HEK293T (cell line): ENCODE measurements around the gene AIF1L.

Source experiments
- ARNT ChIP-seq: fragments of 450-650 bp; IDR thresholded peaks from 2 replicates; pipeline ENCODE4 v1.6.1; 2017; ENCODE audit warnings: mild to moderate bottlenecking
- BHLHE40 ChIP-seq: fragments of 450-650 bp; IDR thresholded peaks from 2 replicates; pipeline ENCODE4 v1.6.1; 2016; ENCODE audit warnings: mild to moderate bottlenecking, moderate library complexity, borderline replicate concordance
- CTBP1 ChIP-seq: fragments of 450-650 bp; IDR thresholded peaks from 2 replicates; pipeline ENCODE4 v1.6.1; 2016; ENCODE audit warnings: borderline replicate concordance
- ELF4 ChIP-seq: fragments of 450-650 bp; IDR thresholded peaks from 2 replicates; pipeline ENCODE4 v1.6.1; 2017; ENCODE audit warnings: antibody characterized with exemption
- FOXA1 ChIP-seq: fragments of 450-650 bp; IDR thresholded peaks from 2 replicates; pipeline ENCODE4 v1.6.1; 2016; ENCODE audit warnings: mild to moderate bottlenecking
- FOXK2 ChIP-seq: fragments of 450-650 bp; IDR thresholded peaks from 2 replicates; pipeline ENCODE4 v1.6.1; 2016; ENCODE audit warnings: mild to moderate bottlenecking
- FOXM1 ChIP-seq: fragments of 450-650 bp; IDR thresholded peaks from 2 replicates; pipeline ENCODE4 v1.6.1; 2017; ENCODE audit warnings: mild to moderate bottlenecking, borderline replicate concordance
- NFRKB ChIP-seq: fragments of 450-650 bp; IDR thresholded peaks from 2 replicates; pipeline ENCODE4 v1.6.1; 2016; ENCODE audit warnings: mild to moderate bottlenecking, moderate library complexity
- SP1 ChIP-seq: fragments of 450-650 bp; IDR thresholded peaks from 2 replicates; pipeline ENCODE4 v1.6.1; 2017
- TARDBP ChIP-seq: fragments of 450-650 bp; IDR thresholded peaks from 2 replicates; pipeline ENCODE4 v1.6.1; 2016
- TF ChIP-seq, protein P1 (sequence below): fragments of 450-650 bp; IDR thresholded peaks from 2 replicates; pipeline ENCODE4 v1.6.1; 2016

DNA sequence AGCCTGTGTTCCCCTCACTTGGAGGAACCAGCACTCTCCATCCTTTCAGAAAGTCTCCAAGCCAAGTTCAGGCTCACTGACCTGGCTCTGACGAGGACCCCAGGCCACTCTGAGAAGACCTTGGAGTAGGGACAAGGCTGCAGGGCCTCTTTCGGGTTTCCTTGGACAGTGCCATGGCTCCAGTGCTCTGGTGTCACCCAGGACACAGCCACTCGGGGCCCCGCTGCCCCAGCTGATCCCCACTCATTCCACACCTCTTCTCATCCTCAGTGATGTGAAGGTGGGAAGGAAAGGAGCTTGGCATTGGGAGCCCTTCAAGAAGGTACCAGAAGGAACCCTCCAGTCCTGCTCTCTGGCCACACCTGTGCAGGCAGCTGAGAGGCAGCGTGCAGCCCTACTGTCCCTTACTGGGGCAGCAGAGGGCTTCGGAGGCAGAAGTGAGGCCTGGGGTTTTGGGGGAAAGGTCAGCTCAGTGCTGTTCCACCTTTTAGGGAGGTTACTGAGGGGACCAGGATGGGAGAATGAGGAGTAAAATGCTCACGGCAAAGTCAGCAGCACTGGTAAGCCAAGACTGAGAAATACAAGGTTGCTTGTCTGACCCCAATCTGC is 24.4 kb downstream of the AIF1L start:
- TF ChIP-seq FOXM1 (no peak), ELF4 (no peak), FOXK2 (no peak), SP1 (no peak), FOXA1 (no peak), ARNT (no peak), BHLHE40 (no peak), CTBP1 (no peak), NFRKB (no peak), TARDBP (no peak)
- TF ChIP-seq, protein P1, sequence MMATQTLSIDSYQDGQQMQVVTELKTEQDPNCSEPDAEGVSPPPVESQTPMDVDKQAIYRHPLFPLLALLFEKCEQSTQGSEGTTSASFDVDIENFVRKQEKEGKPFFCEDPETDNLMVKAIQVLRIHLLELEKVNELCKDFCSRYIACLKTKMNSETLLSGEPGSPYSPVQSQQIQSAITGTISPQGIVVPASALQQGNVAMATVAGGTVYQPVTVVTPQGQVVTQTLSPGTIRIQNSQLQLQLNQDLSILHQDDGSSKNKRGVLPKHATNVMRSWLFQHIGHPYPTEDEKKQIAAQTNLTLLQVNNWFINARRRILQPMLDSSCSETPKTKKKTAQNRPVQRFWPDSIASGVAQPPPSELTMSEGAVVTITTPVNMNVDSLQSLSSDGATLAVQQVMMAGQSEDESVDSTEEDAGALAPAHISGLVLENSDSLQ = no peak
